ENCODE measurements around the gene SORCS3. TPM values are rescaled to one million over a fixed set of nuclear protein-coding genes. Genes with fewer than 3 reads are reported as not detected.

The SORCS3 gene
- total and polyA plus RNA-seq, 9 of the 15 experiments (the other 6 are each of a cell fraction or from before 2014, with no cell fraction given): not detected

GRCh38 chr10:104908581-104908980, 267.5 kb downstream of the SORCS3 start:
- in situ Hi-C loops (cut with MboI): no loop called here
- POLR2A ChIA-PET: no interaction called here
- TF ChIP-seq ZBTB40 (IDR thresholded peaks at IDR 0.05): no peak
- no peak for TF ChIP-seq ZBTB40 (CRISPR knock-in tag; IDR thresholded peaks at IDR 0.05)
- TF ChIP-seq ZBTB1 (CRISPR knock-in tag; IDR thresholded peaks at IDR 0.05; ENCODE audit: borderline replicate concordance, low read depth): no peak
- TF ChIP-seq MLLT1 (IDR thresholded peaks at IDR 0.05): no peak
- no peak for TF ChIP-seq ZNF764 (CRISPR knock-in tag; IDR thresholded peaks at IDR 0.05; ENCODE audit: low read depth)
- no peak for TF ChIP-seq CXXC5 (CRISPR knock-in tag; IDR thresholded peaks at IDR 0.05)
- no peak for TF ChIP-seq CREB3L1 (IDR thresholded peaks at IDR 0.05; ENCODE audit: borderline replicate concordance, low read depth)

More at GRCh38 chr10:104908581-104908980, 267.5 kb downstream of the SORCS3 start:
- CTCF ChIA-PET (ENCODE audit: low intra/inter-chr PET ratio): no interaction called here
- Histone ChIP-seq H2AFZ (ENCODE audit: low read depth, low read length) (no peak overlapping the region), H4K20me1 (replicated peaks; ENCODE audit: control insufficient read depth, insufficient read depth, low read length) (no peaks in the 10 kb centered on the region), H3K9me1 (ENCODE audit: control insufficient read depth, insufficient read depth, low read length) (no peaks in the 10 kb centered on the region), H3K9ac (ENCODE audit: insufficient read depth in 1 of 2, low read depth in 2 of 2, low read length in 2 of 2) (no peak overlapping the region), H3K79me2 (ENCODE audit: control insufficient read depth, insufficient read depth, low read length) (no peaks in the 10 kb centered on the region), H3K4me3 (no peak overlapping the region), H3K36me3 (ENCODE audit: control insufficient read depth, insufficient read depth, low read length) (no peaks in the 10 kb centered on the region), H3K9me3 (replicated peaks; ENCODE audit: control insufficient read depth, insufficient read depth, low read depth, low read length) (no peaks in the 10 kb centered on the region), H3K27me3 (ENCODE audit: control insufficient read depth in 2 of 2, insufficient read depth in 2 of 2, low read length in 2 of 2) (no peaks in the 10 kb centered on the region), H3K27ac (ENCODE audit: extremely low read depth, low read depth, low read length) (no peak overlapping the region), H3K4me1 (replicated peaks in 1 of 2; ENCODE audit: control insufficient read depth in 2 of 2, insufficient read depth in 2 of 2, low read length in 2 of 2) (no peaks in the 10 kb centered on the region), H3K4me2 (ENCODE audit: insufficient read depth, low read length) (no peak overlapping the region)
- no peak for ATAC-seq
- FAIRE-seq: no peak
- DNase-seq (ENCODE audit: extremely low read depth in 1 of 4, low spot score in 3 of 4): no peak
- 5% methylated on average over 2 of the region's 2 CpGs for WGBS (ENCODE audit: insufficient coverage, low coverage, missing lambda C conversion rate)
- BruUV-seq (replicated peaks): no TSS peak
- intact Hi-C loops (cut with micrococcal nuclease): no loop called here

Measured in K562 (cell line).